AG10803 (cell line): ENCODE measurements around the gene GRID1.

Experiments used
- DNase-seq: peaks from one replicate; pipeline ENCODE4 v3.0.0; 2010; ENCODE audit warnings: low read depth
- H3K4me3 ChIP-seq: 2 replicates; pipeline ENCODE4 v1.5.1; 2011; ENCODE audit warnings: mild to moderate bottlenecking, low read length, control low read depth
- CTCF ChIP-seq: conservative IDR thresholded peaks from 2 replicates; pipeline ENCODE4 v1.5.1; 2011; ENCODE audit warnings: mild to moderate bottlenecking, low read length, control low read depth, inconsistent platforms

Gene GRID1

GRCh38 chr10:86165666-86166065 is 200.9 kb downstream of the GRID1 start:
- H3K4me3 ChIP-seq, result no peak overlapping the region
- no peak for TF ChIP-seq CTCF
- DNase-seq, result no peak

- TF ChIP-seq CTCF, result no peak
- H3K4me3 ChIP-seq, result no peak overlapping the region
These were observed 201.5 kb downstream of the GRID1 start for GRCh38 chr10:86164960-86165630.

GRCh38 chr10:86164174-86164774 is 202.3 kb downstream of the GRID1 start:
- TF ChIP-seq CTCF, result no peak
- no peak for DNase-seq
- H3K4me3 ChIP-seq, result no peak overlapping the region

More at GRCh38 chr10:86164960-86165630, 201.5 kb downstream of the GRID1 start:
- no peak for DNase-seq

- H3K4me3 ChIP-seq, result no peak overlapping the region
- TF ChIP-seq CTCF, result no peak
- DNase-seq, result no peak
These were observed 202.9 kb downstream of the GRID1 start for GRCh38 chr10:86163522-86164173.

GRCh38 chr10:86162696-86163400 is 203.7 kb downstream of the GRID1 start:
- DNase-seq, result no peak
- no peak overlapping the region for H3K4me3 ChIP-seq
- no peak for TF ChIP-seq CTCF

- H3K4me3 ChIP-seq, result no peak overlapping the region
- DNase-seq, result no peak
- TF ChIP-seq CTCF, result no peak
These were observed 204.6 kb downstream of the GRID1 start for GRCh38 chr10:86162036-86162435.
